ENCODE results near the gene MCTP1.

MCTP1 gene

DNA sequence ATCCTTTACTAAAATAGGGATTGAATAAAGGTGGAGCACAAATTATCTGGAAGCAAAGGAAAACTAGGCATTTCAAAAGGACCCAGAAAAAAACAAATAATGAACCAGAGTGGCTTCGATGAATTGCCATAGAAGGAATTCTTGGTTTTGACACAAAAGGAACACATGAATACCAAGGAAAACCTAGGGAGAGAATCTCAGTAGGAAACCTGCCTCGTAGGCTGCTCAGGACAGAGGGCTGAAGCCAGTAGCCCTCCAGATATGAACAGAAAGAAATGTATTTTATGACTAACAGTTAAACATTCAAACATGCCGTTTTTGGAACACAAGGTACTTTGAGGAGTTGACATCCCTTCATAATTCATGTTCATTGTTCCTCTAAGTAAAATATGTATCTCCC is 420.9 kb downstream of the MCTP1 start:
- Histone ChIP-seq H3K9ac (no peak overlapping the region), H3K9me3 (ENCODE audit: control insufficient read depth, low read length) (no peaks in the 10 kb centered on the region), H3K36me3 (ENCODE audit: control insufficient read depth, insufficient read depth, low read length) (no peaks in the 10 kb centered on the region), H3K4me1 (no peaks in the 10 kb centered on the region), H3K27ac (no peak overlapping the region), H3K27me3 (ENCODE audit: control insufficient read depth, insufficient read depth, low read length) (no peaks in the 10 kb centered on the region), H2AFZ (no peak overlapping the region), H3K4me3 (ENCODE audit: low read depth, low read length) (no peak overlapping the region), H3K79me2 (no peaks in the 10 kb centered on the region), H3K4me2 (ENCODE audit: low read length) (no peak overlapping the region)
- no peak for TF ChIP-seq CTCF (IDR thresholded peaks at IDR 0.05)

DNA sequence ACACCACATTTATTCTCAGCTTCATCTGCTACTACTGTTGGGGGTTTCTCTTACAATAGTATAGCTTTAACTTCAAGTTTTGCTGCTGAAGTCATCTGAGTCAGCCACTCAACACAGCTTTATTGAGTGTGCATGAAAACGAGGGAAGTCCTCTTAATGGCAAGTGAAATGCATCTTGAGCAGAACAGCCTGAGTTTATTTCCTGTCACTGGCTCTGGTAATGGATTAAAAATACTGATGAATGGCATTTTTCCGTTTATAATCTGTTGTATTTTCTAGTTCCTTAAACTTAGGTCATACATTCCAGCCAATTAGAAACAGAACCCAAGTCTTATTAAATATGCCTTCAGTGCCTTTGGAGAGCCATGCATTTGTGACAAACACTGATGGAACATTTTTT is 427.8 kb downstream of the MCTP1 start:
- Histone ChIP-seq H2AFZ (no peak overlapping the region), H3K9ac (no peak overlapping the region), H3K9me3 (ENCODE audit: control insufficient read depth, low read length) (no peaks in the 10 kb centered on the region), H3K4me3 (ENCODE audit: low read depth, low read length) (no peak overlapping the region), H3K4me1 (no peaks in the 10 kb centered on the region), H3K79me2 (no peaks in the 10 kb centered on the region), H3K27ac (no peak overlapping the region), H3K36me3 (ENCODE audit: control insufficient read depth, insufficient read depth, low read length) (no peaks in the 10 kb centered on the region), H3K27me3 (ENCODE audit: control insufficient read depth, insufficient read depth, low read length) (no peaks in the 10 kb centered on the region), H3K4me2 (ENCODE audit: low read length) (no peak overlapping the region)
- no peak for TF ChIP-seq CTCF (IDR thresholded peaks at IDR 0.05)

DNA sequence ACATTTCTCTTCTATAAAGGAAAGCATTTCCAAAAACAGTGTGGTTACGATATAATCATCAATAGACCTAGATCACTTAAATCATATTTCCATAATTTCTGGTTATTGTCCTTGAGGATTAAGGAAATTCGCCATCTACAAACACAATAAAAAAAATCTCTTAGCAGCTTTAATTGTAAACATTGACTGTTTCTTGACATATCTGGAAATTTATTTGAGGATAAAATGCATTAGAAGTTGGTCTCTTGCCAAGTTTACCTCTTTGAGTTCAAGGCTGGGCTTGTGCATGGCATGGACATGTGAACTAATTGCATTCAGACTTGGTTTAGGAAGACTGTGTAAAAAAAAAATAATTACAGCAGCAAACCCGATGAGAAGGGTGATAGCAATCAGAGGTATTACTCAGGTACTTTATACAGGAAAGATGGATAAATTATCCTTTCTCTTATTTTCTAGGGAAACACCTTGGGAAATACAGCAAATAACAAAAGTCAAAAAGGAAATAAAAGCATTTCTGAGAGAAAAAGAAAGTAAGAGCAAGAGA is 428.6 kb downstream of the MCTP1 start:
- Histone ChIP-seq H3K4me3 (ENCODE audit: low read depth, low read length) (no peak overlapping the region), H3K27me3 (ENCODE audit: control insufficient read depth, insufficient read depth, low read length) (no peaks in the 10 kb centered on the region), H2AFZ (no peak overlapping the region)

DNA sequence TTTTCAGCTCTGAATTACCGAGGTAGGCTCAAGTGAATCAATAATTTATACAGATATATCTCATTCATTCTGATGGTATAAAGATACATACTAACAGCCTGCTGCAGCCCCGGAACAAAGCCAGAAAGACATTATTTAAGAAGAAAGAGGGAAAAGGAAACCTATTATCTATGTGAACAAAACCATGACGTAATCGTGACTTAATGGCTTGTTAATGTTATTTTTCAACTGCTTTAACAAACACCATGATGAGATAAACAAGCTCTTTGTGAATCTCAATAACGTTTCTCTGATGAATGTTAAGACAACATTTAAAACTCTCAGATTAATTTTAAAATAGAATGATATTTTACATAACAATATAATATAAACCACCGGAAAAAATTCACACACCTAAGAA is 429.4 kb downstream of the MCTP1 start:
- Histone ChIP-seq H3K4me2 (ENCODE audit: low read length) (no peak overlapping the region), H3K36me3 (ENCODE audit: control insufficient read depth, insufficient read depth, low read length) (no peaks in the 10 kb centered on the region), H3K4me1 (no peaks in the 10 kb centered on the region), H2AFZ (no peak overlapping the region), H3K27ac (no peak overlapping the region), H3K27me3 (ENCODE audit: control insufficient read depth, insufficient read depth, low read length) (no peaks in the 10 kb centered on the region), H3K4me3 (ENCODE audit: low read depth, low read length) (no peak overlapping the region), H3K9ac (no peak overlapping the region), H3K79me2 (no peaks in the 10 kb centered on the region), H3K9me3 (ENCODE audit: control insufficient read depth, low read length) (no peaks in the 10 kb centered on the region)
- no peak for TF ChIP-seq CTCF (IDR thresholded peaks at IDR 0.05)

More for the DNA sequence above, 428.6 kb downstream of the MCTP1 start:
- TF ChIP-seq CTCF (IDR thresholded peaks at IDR 0.05): no peak
- H3K79me2 ChIP-seq: no peaks in the 10 kb centered on the region
- H3K9me3 ChIP-seq (ENCODE audit: control insufficient read depth, low read length): no peaks in the 10 kb centered on the region
- H3K4me1 ChIP-seq: no peaks in the 10 kb centered on the region
- no peak overlapping the region for H3K27ac ChIP-seq
- H3K36me3 ChIP-seq (ENCODE audit: control insufficient read depth, insufficient read depth, low read length): no peaks in the 10 kb centered on the region
- H3K9ac ChIP-seq: no peak overlapping the region
- no peak overlapping the region for H3K4me2 ChIP-seq (ENCODE audit: low read length)

GRCh38 chr5:94853120-94853519 is 431.8 kb downstream of the MCTP1 start:
- no peak overlapping the region for H3K27ac ChIP-seq
- no peak for TF ChIP-seq CTCF (IDR thresholded peaks at IDR 0.05)
- H3K79me2 ChIP-seq: no peaks in the 10 kb centered on the region
- H3K4me3 ChIP-seq (ENCODE audit: low read depth, low read length): no peak overlapping the region
- H3K4me2 ChIP-seq (ENCODE audit: low read length): no peak overlapping the region
- no peaks in the 10 kb centered on the region for H3K27me3 ChIP-seq (ENCODE audit: control insufficient read depth, insufficient read depth, low read length)
- no peaks in the 10 kb centered on the region for H3K4me1 ChIP-seq
- no peak overlapping the region for H3K9ac ChIP-seq
- no peak overlapping the region for H2AFZ ChIP-seq
- no peaks in the 10 kb centered on the region for H3K36me3 ChIP-seq (ENCODE audit: control insufficient read depth, insufficient read depth, low read length)
- H3K9me3 ChIP-seq (ENCODE audit: control insufficient read depth, low read length): no peaks in the 10 kb centered on the region

Data from parathyroid adenoma (tissue), 2 donors.